Measurements from ENCODE around the gene ELMO1. TPM values are rescaled to one million over a fixed set of nuclear protein-coding genes. Genes with fewer than 3 reads are reported as not detected.

ELMO1 gene
- total RNA-seq, 1 experiment from 2014 or later, result 137 TPM

GRCh38 chr7:37275078-37275710, 173.5 kb downstream of the ELMO1 start:
- DNase-seq, result no peak
- Histone ChIP-seq H3K9me2 (replicated peaks; ENCODE audit: insufficient read depth, low read length) (no peaks in the 10 kb centered on the region), H3K4me2 (ENCODE audit: low read depth, low read length, poor library complexity, severe bottlenecking) (no peak overlapping the region), H2AFZ (ENCODE audit: low read length) (no peak overlapping the region), H3K4me1 (ENCODE audit: low read length) (peaks cover 7% of the 10 kb centered on the region), H3K4me3 (ENCODE audit: low read length) (no peak overlapping the region), H4K20me1 (ENCODE audit: insufficient read depth, low read depth, low read length) (no peaks in the 10 kb centered on the region), H3K36me3 (ENCODE audit: insufficient read depth, low read length) (0 out of 2 replicates have a peak, but pooled peaks cover 3% of the 10 kb centered on the region), H3K27ac (ENCODE audit: low read length) (no peak overlapping the region), H3K27me3 (ENCODE audit: low read length) (no peaks in the 10 kb centered on the region), H3K9ac (ENCODE audit: low read length) (no peak overlapping the region), H3K9me3 (ENCODE audit: low read length) (no peaks in the 10 kb centered on the region), H3K79me2 (ENCODE audit: low read length) (peaks cover 71% of the 10 kb centered on the region)

GRCh38 chr7:37273891-37274290, 174.8 kb downstream of the ELMO1 start:
- no peak for DNase-seq
- Histone ChIP-seq H4K20me1 (ENCODE audit: insufficient read depth, low read depth, low read length) (no peaks in the 10 kb centered on the region), H2AFZ (ENCODE audit: low read length) (no peak overlapping the region), H3K9ac (ENCODE audit: low read length) (no peak overlapping the region), H3K4me1 (ENCODE audit: low read length) (peaks cover 7% of the 10 kb centered on the region), H3K4me2 (ENCODE audit: low read depth, low read length, poor library complexity, severe bottlenecking) (no peak overlapping the region), H3K27me3 (ENCODE audit: low read length) (no peaks in the 10 kb centered on the region), H3K79me2 (ENCODE audit: low read length) (peaks cover 66% of the 10 kb centered on the region), H3K27ac (ENCODE audit: low read length) (no peak overlapping the region), H3K4me3 (ENCODE audit: low read length) (no peak overlapping the region), H3K9me3 (ENCODE audit: low read length) (no peaks in the 10 kb centered on the region), H3K9me2 (replicated peaks; ENCODE audit: insufficient read depth, low read length) (no peaks in the 10 kb centered on the region), H3K36me3 (ENCODE audit: insufficient read depth, low read length) (0 out of 2 replicates have a peak, but pooled peaks cover 3% of the 10 kb centered on the region)

GRCh38 chr7:37269711-37270508, 178.8 kb downstream of the ELMO1 start:
- no peak for DNase-seq
- H3K9me3 ChIP-seq (ENCODE audit: low read length), result no peaks in the 10 kb centered on the region
- peaks cover 41% of the 10 kb centered on the region for H3K79me2 ChIP-seq (ENCODE audit: low read length)
- no peak overlapping the region for H3K9ac ChIP-seq (ENCODE audit: low read length)
- H3K4me3 ChIP-seq (ENCODE audit: low read length), result no peak overlapping the region
- peaks cover 5% of the 10 kb centered on the region; the same call in 1 of the 2 replicates for H3K4me1 ChIP-seq (ENCODE audit: low read length)
- H2AFZ ChIP-seq (ENCODE audit: low read length), result no peak overlapping the region
- no peak overlapping the region for H3K27ac ChIP-seq (ENCODE audit: low read length)
- no peaks in the 10 kb centered on the region for H4K20me1 ChIP-seq (ENCODE audit: insufficient read depth, low read depth, low read length)
- no peak overlapping the region for H3K4me2 ChIP-seq (ENCODE audit: low read depth, low read length, poor library complexity, severe bottlenecking)
- H3K9me2 ChIP-seq (replicated peaks; ENCODE audit: insufficient read depth, low read length), result no peaks in the 10 kb centered on the region
- H3K36me3 ChIP-seq (ENCODE audit: insufficient read depth, low read length), result 0 out of 2 replicates have a peak, but pooled peaks cover 3% of the 10 kb centered on the region
- no peaks in the 10 kb centered on the region for H3K27me3 ChIP-seq (ENCODE audit: low read length)

GRCh38 chr7:37267251-37267650, 181.4 kb downstream of the ELMO1 start:
- H3K9me2 ChIP-seq (replicated peaks; ENCODE audit: insufficient read depth, low read length), result no peaks in the 10 kb centered on the region
- H3K4me1 ChIP-seq (ENCODE audit: low read length), result peaks cover 5% of the 10 kb centered on the region; the same call in 1 of the 2 replicates
- no peak overlapping the region for H2AFZ ChIP-seq (ENCODE audit: low read length)
- no peak overlapping the region for H3K27ac ChIP-seq (ENCODE audit: low read length)
- H3K36me3 ChIP-seq (ENCODE audit: insufficient read depth, low read length), result 0 out of 2 replicates have a peak, but pooled peaks cover 3% of the 10 kb centered on the region
- no peak overlapping the region for H3K9ac ChIP-seq (ENCODE audit: low read length)
- H3K79me2 ChIP-seq (ENCODE audit: low read length), result peaks cover 39% of the 10 kb centered on the region
- no peak overlapping the region for H3K4me2 ChIP-seq (ENCODE audit: low read depth, low read length, poor library complexity, severe bottlenecking)
- no peak overlapping the region for H3K4me3 ChIP-seq (ENCODE audit: low read length)
- H3K27me3 ChIP-seq (ENCODE audit: low read length), result no peaks in the 10 kb centered on the region
- H4K20me1 ChIP-seq (ENCODE audit: insufficient read depth, low read depth, low read length), result no peaks in the 10 kb centered on the region
- no peaks in the 10 kb centered on the region for H3K9me3 ChIP-seq (ENCODE audit: low read length)
- no peak for DNase-seq

- Histone ChIP-seq H3K27ac (ENCODE audit: low read length) (no peak overlapping the region), H3K4me2 (ENCODE audit: low read depth, low read length, poor library complexity, severe bottlenecking) (no peak overlapping the region), H4K20me1 (ENCODE audit: insufficient read depth, low read depth, low read length) (no peaks in the 10 kb centered on the region)
These were observed 182.8 kb downstream of the ELMO1 start for GRCh38 chr7:37265876-37266275.

GRCh38 chr7:37265006-37265405, 183.7 kb downstream of the ELMO1 start:
- H3K4me2 ChIP-seq (ENCODE audit: low read depth, low read length, poor library complexity, severe bottlenecking), result no peak overlapping the region
- H3K9ac ChIP-seq (ENCODE audit: low read length), result no peak overlapping the region
- H3K27ac ChIP-seq (ENCODE audit: low read length), result 0 out of 2 replicates have a peak overlapping the region, but pooled peaks have one; percentile 18
- H3K4me1 ChIP-seq (ENCODE audit: low read length), result peaks cover 19% of the 10 kb centered on the region
- H3K27me3 ChIP-seq (ENCODE audit: low read length), result no peaks in the 10 kb centered on the region
- H3K36me3 ChIP-seq (ENCODE audit: insufficient read depth, low read length), result no peaks in the 10 kb centered on the region
- H3K9me3 ChIP-seq (ENCODE audit: low read length), result no peaks in the 10 kb centered on the region
- no peak overlapping the region for H2AFZ ChIP-seq (ENCODE audit: low read length)
- H3K4me3 ChIP-seq (ENCODE audit: low read length), result no peak overlapping the region
- H4K20me1 ChIP-seq (ENCODE audit: insufficient read depth, low read depth, low read length), result no peaks in the 10 kb centered on the region
- H3K79me2 ChIP-seq (ENCODE audit: low read length), result peaks cover 39% of the 10 kb centered on the region
- no peak for DNase-seq
- no peaks in the 10 kb centered on the region for H3K9me2 ChIP-seq (replicated peaks; ENCODE audit: insufficient read depth, low read length)

More at GRCh38 chr7:37265876-37266275, 182.8 kb downstream of the ELMO1 start:
- Histone ChIP-seq H2AFZ (ENCODE audit: low read length) (no peak overlapping the region), H3K4me1 (ENCODE audit: low read length) (peaks cover 10% of the 10 kb centered on the region), H3K9ac (ENCODE audit: low read length) (no peak overlapping the region), H3K9me2 (replicated peaks; ENCODE audit: insufficient read depth, low read length) (no peaks in the 10 kb centered on the region), H3K9me3 (ENCODE audit: low read length) (no peaks in the 10 kb centered on the region), H3K4me3 (ENCODE audit: low read length) (no peak overlapping the region), H3K79me2 (ENCODE audit: low read length) (peaks cover 43% of the 10 kb centered on the region), H3K36me3 (ENCODE audit: insufficient read depth, low read length) (no peaks in the 10 kb centered on the region), H3K27me3 (ENCODE audit: low read length) (no peaks in the 10 kb centered on the region)
- DNase-seq, result no peak

- Histone ChIP-seq H3K4me2 (ENCODE audit: low read depth, low read length, poor library complexity, severe bottlenecking) (no peak overlapping the region), H3K27me3 (ENCODE audit: low read length) (no peaks in the 10 kb centered on the region), H2AFZ (ENCODE audit: low read length) (no peak overlapping the region), H3K4me3 (ENCODE audit: low read length) (no peak overlapping the region), H3K9me3 (ENCODE audit: low read length) (no peaks in the 10 kb centered on the region), H3K27ac (ENCODE audit: low read length) (no peak overlapping the region), H3K79me2 (ENCODE audit: low read length) (peaks cover 33% of the 10 kb centered on the region), H3K36me3 (ENCODE audit: insufficient read depth, low read length) (no peaks in the 10 kb centered on the region), H3K9me2 (replicated peaks; ENCODE audit: insufficient read depth, low read length) (no peaks in the 10 kb centered on the region), H3K9ac (ENCODE audit: low read length) (no peak overlapping the region), H3K4me1 (ENCODE audit: low read length) (peaks cover 27% of the 10 kb centered on the region), H4K20me1 (ENCODE audit: insufficient read depth, low read depth, low read length) (no peaks in the 10 kb centered on the region)
- DNase-seq, result no peak
These were observed 186.5 kb downstream of the ELMO1 start for GRCh38 chr7:37262181-37262580.

- peak overlapping the region; percentile 13 for H3K4me2 ChIP-seq (ENCODE audit: low read depth, low read length, poor library complexity, severe bottlenecking)
These were observed 189.3 kb downstream of the ELMO1 start for GRCh38 chr7:37259319-37259821.

More at GRCh38 chr7:37259319-37259821, 189.3 kb downstream of the ELMO1 start:
- Histone ChIP-seq H3K36me3 (ENCODE audit: insufficient read depth, low read length) (peaks cover 7% of the 10 kb centered on the region), H3K9me2 (replicated peaks; ENCODE audit: insufficient read depth, low read length) (no peaks in the 10 kb centered on the region), H3K27me3 (ENCODE audit: low read length) (no peaks in the 10 kb centered on the region), H3K4me3 (ENCODE audit: low read length) (no peak overlapping the region), H3K4me1 (ENCODE audit: low read length) (peaks cover 22% of the 10 kb centered on the region), H3K27ac (ENCODE audit: low read length) (peak overlapping the region; percentile 39; the same call in 1 of the 2 replicates), H3K79me2 (ENCODE audit: low read length) (peaks cover 31% of the 10 kb centered on the region), H3K9me3 (ENCODE audit: low read length) (no peaks in the 10 kb centered on the region), H2AFZ (ENCODE audit: low read length) (no peak overlapping the region), H4K20me1 (ENCODE audit: insufficient read depth, low read depth, low read length) (no peaks in the 10 kb centered on the region), H3K9ac (ENCODE audit: low read length) (no peak overlapping the region)
- DNase-seq, result peak; percentile 51
